Right lobe of liver (tissue), 4 donors: ENCODE results near the gene CASP5.

Experiments
- POLR2A ChIP-seq: fragments of 450-650 bp; IDR thresholded peaks from one replicate; pipeline ENCODE4 v1.6.1; 2017; ENCODE audit warnings: antibody characterized with exemption, mild to moderate bottlenecking
- TF ChIP-seq, protein P1 (sequence below), 4 donors: fragments of 200-600 bp in 3 of 4; fragments of 450-650 bp in 1 of 4; IDR thresholded peaks; one replicate each; pipeline versions ENCODE4 v1.5.1 to v1.8.0; 2016 to 2022; ENCODE audit warnings: antibody characterized with exemption in 4 of 4, mild to moderate bottlenecking in 2 of 4
- donor health status: DM: no; HTN: no; CAD: no.
- donor health status: DM: no; HTN: no; CAD: no.
- donor health status: DM: no; HTN: yes; CAD: no.

DNA sequence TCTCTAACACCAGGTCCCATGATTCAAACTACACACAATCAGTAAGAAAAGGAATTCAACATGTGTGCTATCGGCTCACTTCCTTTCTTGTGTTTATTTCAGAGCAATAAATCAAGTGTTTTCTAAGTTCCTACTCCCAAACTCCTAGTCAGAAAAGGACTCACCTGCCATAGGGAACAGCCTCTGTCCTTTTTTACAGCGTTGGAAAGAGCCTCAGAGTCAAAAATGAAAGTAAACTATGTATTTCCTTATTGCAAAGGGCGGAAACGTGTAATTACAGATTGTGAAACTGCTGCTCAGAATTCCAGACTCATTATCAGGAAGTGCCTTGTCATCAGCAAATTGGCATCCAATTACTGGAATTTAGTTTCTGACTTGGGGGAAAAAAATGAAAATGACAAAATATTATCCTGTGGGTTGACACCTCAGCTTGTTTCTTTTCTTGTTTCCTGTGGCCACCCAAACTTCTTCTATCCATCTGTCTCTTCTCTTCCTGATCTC, 54.6 kb downstream of the CASP5 start, which contains the start of gene CASP4:
- TF ChIP-seq, protein P1, sequence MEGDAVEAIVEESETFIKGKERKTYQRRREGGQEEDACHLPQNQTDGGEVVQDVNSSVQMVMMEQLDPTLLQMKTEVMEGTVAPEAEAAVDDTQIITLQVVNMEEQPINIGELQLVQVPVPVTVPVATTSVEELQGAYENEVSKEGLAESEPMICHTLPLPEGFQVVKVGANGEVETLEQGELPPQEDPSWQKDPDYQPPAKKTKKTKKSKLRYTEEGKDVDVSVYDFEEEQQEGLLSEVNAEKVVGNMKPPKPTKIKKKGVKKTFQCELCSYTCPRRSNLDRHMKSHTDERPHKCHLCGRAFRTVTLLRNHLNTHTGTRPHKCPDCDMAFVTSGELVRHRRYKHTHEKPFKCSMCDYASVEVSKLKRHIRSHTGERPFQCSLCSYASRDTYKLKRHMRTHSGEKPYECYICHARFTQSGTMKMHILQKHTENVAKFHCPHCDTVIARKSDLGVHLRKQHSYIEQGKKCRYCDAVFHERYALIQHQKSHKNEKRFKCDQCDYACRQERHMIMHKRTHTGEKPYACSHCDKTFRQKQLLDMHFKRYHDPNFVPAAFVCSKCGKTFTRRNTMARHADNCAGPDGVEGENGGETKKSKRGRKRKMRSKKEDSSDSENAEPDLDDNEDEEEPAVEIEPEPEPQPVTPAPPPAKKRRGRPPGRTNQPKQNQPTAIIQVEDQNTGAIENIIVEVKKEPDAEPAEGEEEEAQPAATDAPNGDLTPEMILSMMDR (IDR thresholded peaks at IDR 0.05): no peak
- peak; percentile 94 for TF ChIP-seq POLR2A
